Fibroblast of pulmonary artery (primary cell): ENCODE results near the gene PTGIR.

Source experiments
- DNase-seq: peaks from one replicate; pipeline ENCODE4 v3.0.0-alpha.2; 2010; ENCODE audit warnings: low read depth
- H3K4me3 ChIP-seq: replicated peaks from 2 replicates; pipeline ENCODE4 v1.5.1; 2011; ENCODE audit warnings: low read depth, mild to moderate bottlenecking, control low read depth, low read length, moderate library complexity
- TF ChIP-seq, protein P1 (sequence below): IDR thresholded peaks from 2 replicates; pipeline ENCODE4 v1.5.1; 2011; ENCODE audit warnings: mild to moderate bottlenecking, control low read depth, low read length, inconsistent platforms; ENCODE audit errors: missing control alignments

Gene PTGIR

DNA sequence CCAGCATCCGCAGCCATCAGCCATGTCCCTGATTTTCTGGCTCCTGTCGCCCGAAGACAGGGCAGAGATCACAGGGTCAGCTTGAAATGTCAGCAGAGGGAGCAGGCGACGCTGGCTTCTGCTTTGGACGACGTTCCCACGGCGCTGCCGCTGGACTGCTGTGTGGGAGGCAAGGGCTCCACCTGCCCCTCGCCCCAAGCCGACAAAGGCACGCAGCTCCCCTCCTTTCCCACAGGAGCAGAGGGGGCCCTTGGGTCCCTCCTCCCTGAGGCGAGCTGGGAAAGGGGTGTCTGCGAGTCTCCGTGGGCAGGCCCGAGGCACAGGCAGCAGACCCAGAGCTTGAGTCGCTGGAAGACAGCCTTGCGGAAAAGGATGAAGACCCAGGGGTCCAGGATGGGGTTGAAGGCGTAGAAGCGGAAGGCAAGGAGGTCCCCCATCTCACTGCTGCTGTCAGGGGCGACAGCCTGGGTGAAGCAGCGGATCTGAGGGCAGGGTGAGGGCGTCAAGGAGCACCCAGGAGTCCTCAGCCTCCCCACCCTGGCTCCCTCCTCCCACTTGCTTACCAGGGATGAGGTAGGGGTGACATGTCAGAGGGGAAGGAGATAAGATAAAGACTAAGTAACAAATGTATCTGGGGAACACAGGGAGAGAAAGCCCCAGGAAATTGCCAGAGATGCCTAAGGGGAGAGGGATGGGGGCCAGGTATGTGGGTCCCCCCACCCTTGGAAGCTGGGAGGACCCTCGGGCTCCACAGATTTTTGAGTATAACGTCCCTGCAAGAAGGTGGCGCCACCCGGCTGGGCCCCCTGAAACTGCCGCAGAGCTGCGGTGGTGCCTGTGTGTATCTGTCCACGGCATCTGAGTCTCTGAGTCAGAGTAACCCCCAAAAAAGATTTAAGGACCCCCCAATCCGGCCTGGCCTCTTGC lies 3.4 kb downstream of the PTGIR start:
- H3K4me3 ChIP-seq: peak overlapping the region; percentile 63
- TF ChIP-seq, protein P1, sequence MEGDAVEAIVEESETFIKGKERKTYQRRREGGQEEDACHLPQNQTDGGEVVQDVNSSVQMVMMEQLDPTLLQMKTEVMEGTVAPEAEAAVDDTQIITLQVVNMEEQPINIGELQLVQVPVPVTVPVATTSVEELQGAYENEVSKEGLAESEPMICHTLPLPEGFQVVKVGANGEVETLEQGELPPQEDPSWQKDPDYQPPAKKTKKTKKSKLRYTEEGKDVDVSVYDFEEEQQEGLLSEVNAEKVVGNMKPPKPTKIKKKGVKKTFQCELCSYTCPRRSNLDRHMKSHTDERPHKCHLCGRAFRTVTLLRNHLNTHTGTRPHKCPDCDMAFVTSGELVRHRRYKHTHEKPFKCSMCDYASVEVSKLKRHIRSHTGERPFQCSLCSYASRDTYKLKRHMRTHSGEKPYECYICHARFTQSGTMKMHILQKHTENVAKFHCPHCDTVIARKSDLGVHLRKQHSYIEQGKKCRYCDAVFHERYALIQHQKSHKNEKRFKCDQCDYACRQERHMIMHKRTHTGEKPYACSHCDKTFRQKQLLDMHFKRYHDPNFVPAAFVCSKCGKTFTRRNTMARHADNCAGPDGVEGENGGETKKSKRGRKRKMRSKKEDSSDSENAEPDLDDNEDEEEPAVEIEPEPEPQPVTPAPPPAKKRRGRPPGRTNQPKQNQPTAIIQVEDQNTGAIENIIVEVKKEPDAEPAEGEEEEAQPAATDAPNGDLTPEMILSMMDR: peak; percentile 5

DNA sequence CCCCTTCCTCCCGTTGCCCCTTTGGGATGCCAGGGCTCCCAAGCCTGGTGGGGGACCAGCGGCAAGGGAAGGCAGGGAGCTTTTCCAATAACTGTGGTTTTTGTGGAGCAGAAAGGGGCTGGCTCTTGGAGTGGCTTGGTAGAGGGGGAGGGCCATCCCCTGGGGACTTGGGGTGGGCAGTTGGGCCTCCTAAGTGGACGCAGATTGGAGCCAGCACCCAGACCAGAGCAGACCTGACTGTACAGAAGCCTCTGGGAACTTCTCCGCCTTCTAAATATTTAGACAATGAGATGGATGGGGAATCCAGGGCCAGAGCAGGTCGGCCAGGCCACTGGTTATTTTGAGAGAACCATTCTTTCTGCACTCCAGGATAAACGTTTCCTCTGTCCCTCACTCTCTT lies 4.2 kb downstream of the PTGIR start:
- DNase-seq: peak; percentile 53
- TF ChIP-seq, protein P1: no peak
- H3K4me3 ChIP-seq: peak overlapping the region; percentile 63

More for the DNA sequence above, 3.4 kb downstream of the PTGIR start:
- DNase-seq: no peak

DNA sequence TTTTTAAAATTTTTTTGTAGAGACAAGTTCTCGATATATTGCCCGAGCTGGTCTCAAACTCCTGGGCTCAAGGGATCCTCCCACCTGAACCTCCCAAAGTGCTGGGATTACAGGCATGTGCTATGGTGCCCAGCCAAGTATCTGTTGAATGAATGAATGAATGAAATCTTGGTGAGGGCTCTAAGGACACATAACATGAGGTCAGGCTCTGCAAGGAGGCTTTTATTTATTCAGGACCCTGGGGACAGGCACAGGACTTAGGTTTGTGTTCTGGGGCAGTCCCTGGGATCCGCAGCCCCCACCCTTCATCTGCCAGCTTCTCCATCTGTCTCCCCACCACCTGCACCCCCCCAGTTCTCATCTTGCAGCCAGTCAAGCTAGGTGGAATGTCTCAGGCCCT lies 4.6 kb downstream of the PTGIR start:
- no peak for DNase-seq
- no peak overlapping the region for H3K4me3 ChIP-seq
- TF ChIP-seq, protein P1: no peak

DNA sequence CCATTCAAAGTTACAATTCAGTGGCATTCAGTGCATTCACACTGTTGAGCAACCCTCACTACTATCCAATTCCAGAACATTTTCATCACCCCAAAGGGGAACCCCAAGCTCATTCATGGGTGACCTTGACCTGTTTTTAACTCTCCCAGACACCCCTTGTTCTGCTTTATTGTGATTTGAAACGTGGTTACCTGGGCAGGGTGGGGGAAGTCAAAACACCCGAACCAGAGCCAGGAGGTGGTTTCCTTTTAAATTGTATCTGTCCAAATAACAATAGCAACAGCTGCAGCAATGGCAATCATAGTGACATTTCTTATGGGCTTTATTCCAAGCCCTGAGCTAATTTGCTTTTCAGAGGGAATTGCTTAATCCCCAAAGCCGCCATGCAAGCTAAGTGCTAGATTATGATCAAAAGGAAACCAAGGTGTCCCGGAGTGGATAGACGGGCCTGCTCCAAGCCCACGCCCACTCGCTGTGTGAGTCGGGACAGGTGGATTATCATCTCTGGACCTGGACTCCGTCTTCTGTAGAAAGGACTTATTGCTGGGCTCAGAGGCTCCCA lies 6.1 kb downstream of the PTGIR start:
- TF ChIP-seq, protein P1: no peak
- peak; percentile 86 for DNase-seq

DNA sequence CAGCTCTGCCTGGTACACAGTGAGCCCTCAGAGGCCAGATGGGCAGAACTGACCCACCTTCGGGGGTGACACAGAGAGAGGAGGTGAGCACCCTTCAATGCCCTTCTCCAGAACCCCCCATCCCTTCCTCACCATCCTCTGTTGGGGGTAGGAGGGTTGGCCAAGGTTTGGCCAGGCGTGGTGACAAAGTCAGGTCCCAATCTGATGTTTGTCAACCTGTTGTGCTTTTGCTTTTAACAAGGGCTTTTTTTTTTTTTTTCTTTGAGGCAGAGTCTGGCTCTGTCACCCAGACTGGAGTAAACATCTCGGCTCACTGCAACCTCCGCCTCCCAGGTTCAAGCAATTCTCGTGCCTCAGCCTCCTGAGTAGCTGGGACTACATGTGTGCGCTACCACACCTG lies 7.3 kb downstream of the PTGIR start:
- no peak overlapping the region for H3K4me3 ChIP-seq
- TF ChIP-seq, protein P1: no peak
- no peak for DNase-seq

More for the DNA sequence above, 6.1 kb downstream of the PTGIR start:
- no peak overlapping the region for H3K4me3 ChIP-seq

DNA sequence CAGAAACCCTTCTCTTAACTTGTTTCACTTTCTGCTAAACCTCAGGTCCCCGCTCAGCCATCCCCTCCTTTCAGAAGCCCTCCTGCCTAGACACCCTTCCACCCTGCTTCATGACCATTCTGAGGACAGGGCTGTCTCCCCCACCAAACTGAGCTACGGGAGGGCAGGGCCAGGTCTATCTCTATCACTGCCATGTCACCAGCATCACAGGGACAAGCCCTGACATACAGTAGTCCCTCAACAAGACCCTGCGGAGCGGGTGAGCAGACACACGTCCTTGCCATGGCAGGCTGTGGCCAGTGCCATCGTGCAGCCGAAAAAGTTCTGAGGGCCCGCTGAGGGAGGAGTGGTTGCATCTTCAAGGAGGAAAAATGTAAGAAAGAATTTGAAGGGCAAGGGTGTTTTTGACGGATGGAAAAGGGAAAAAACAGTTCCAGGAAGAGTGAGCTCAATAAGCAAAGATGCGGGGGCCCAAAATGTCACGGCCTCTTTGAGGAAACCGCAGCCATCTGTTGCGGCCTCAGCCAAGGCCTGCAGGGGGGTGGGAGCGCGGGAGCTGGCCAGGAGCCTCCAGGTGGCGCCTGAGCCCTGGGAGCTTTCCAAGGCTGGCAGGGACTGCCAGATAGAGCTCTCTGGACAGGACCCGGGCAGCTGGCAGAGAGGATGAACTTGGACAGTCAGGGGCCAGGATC lies 8.1 kb downstream of the PTGIR start:
- peak; percentile 82 for DNase-seq
- TF ChIP-seq, protein P1: peak; percentile 42
- no peak overlapping the region for H3K4me3 ChIP-seq
